ENCODE results near the gene NKIRAS2.
A peak's percentile ranks its signal among the peaks of the same experiment; 100 is the strongest.
"Not testable (repeated sequence)": the region's sequence is repeated elsewhere in the genome, so short reads cannot be mapped to it uniquely, and the experiment has no call there.

NKIRAS2 gene

GRCh38 chr17:42010898-42011516 is 8.9 kb upstream of the NKIRAS2 start:
- H3K27ac Mint-ChIP-seq: peak overlapping the region; percentile 21
- H3K4me3 Mint-ChIP-seq: no peak overlapping the region
- no peaks in the 10 kb centered on the region for H3K9me3 Mint-ChIP-seq
- DNase-seq: no peak
- H3K27me3 Mint-ChIP-seq (ENCODE audit: low read depth, poor library complexity): peaks cover 3% of the 10 kb centered on the region
- peaks cover 46% of the 10 kb centered on the region for H3K36me3 Mint-ChIP-seq (ENCODE audit: low read depth)
- no peak for TF ChIP-seq CTCF (IDR thresholded peaks at IDR 0.05)
- peaks cover 19% of the 10 kb centered on the region for H3K4me1 Mint-ChIP-seq

- not testable (repeated sequence) for H3K9me3 Mint-ChIP-seq; H3K4me3 Mint-ChIP-seq; DNase-seq; H3K27me3 Mint-ChIP-seq (ENCODE audit: low read depth, poor library complexity); H3K27ac Mint-ChIP-seq
- peaks cover 23% of the 10 kb centered on the region for H3K4me1 Mint-ChIP-seq
- H3K36me3 Mint-ChIP-seq (ENCODE audit: low read depth): peaks cover 40% of the 10 kb centered on the region
Observed at GRCh38 chr17:42012363-42012762, 7.5 kb upstream of the NKIRAS2 start.

GRCh38 chr17:42013740-42014139 is 6.2 kb upstream of the NKIRAS2 start:
- Mint-ChIP-seq H3K27ac (peak overlapping the region; percentile 70), H3K4me1 (peaks cover 35% of the 10 kb centered on the region), H3K36me3 (ENCODE audit: low read depth) (peaks cover 38% of the 10 kb centered on the region)
- H3K27me3 Mint-ChIP-seq (ENCODE audit: low read depth, poor library complexity); H3K4me3 Mint-ChIP-seq; H3K9me3 Mint-ChIP-seq; DNase-seq: not testable (repeated sequence)

GRCh38 chr17:42016411-42016831 is 3.5 kb upstream of the NKIRAS2 start:
- DNase-seq: no peak
- TF ChIP-seq CTCF (IDR thresholded peaks at IDR 0.05): no peak
- Mint-ChIP-seq H3K4me3 (peak overlapping the region; percentile 99), H3K27ac (peak overlapping the region; percentile 99), H3K36me3 (ENCODE audit: low read depth) (peaks cover 18% of the 10 kb centered on the region), H3K9me3 (no peaks in the 10 kb centered on the region), H3K4me1 (peaks cover 58% of the 10 kb centered on the region), H3K27me3 (ENCODE audit: low read depth, poor library complexity) (peaks cover 3% of the 10 kb centered on the region)

- Mint-ChIP-seq H3K27me3 (ENCODE audit: low read depth, poor library complexity) (peaks cover 3% of the 10 kb centered on the region), H3K27ac (peak within 1 kb of the TSS; percentile 99), H3K4me1 (peaks cover 63% of the 10 kb centered on the region), H3K4me3 (peak within 1 kb of the TSS; percentile 99), H3K9me3 (no peaks in the 10 kb centered on the region), H3K36me3 (ENCODE audit: low read depth) (peaks cover 18% of the 10 kb centered on the region)
- peak; percentile 88 for DNase-seq
- TF ChIP-seq CTCF (IDR thresholded peaks at IDR 0.05): no peak
Observed at GRCh38 chr17:42016941-42017865, 2.7 kb upstream of the NKIRAS2 start, which contains the start of gene DNAJC7. Gene DNAJC7, minus strand, starts transcription at chr17:42017439. Its CDS starts 23 bp downstream, at chr17:42017416.

GRCh38 chr17:42017866-42018200 is 2.1 kb upstream of the NKIRAS2 start:
- H3K4me1 Mint-ChIP-seq: peaks cover 66% of the 10 kb centered on the region
- no peak for TF ChIP-seq CTCF (IDR thresholded peaks at IDR 0.05)
- peak overlapping the region; percentile 99 for H3K4me3 Mint-ChIP-seq
- peaks cover 3% of the 10 kb centered on the region for H3K27me3 Mint-ChIP-seq (ENCODE audit: low read depth, poor library complexity)
- peaks cover 22% of the 10 kb centered on the region for H3K36me3 Mint-ChIP-seq (ENCODE audit: low read depth)
- peak overlapping the region; percentile 99 for H3K27ac Mint-ChIP-seq
- DNase-seq: peak; percentile 35
- H3K9me3 Mint-ChIP-seq: no peaks in the 10 kb centered on the region

Measured in nephron progenitor cell (in vitro differentiated cells).